ENCODE data around the gene LHPP.
"Not testable (repeated sequence)": the region's sequence is repeated elsewhere in the genome, so short reads cannot be mapped to it uniquely, and the experiment has no call there.

The LHPP gene

DNA sequence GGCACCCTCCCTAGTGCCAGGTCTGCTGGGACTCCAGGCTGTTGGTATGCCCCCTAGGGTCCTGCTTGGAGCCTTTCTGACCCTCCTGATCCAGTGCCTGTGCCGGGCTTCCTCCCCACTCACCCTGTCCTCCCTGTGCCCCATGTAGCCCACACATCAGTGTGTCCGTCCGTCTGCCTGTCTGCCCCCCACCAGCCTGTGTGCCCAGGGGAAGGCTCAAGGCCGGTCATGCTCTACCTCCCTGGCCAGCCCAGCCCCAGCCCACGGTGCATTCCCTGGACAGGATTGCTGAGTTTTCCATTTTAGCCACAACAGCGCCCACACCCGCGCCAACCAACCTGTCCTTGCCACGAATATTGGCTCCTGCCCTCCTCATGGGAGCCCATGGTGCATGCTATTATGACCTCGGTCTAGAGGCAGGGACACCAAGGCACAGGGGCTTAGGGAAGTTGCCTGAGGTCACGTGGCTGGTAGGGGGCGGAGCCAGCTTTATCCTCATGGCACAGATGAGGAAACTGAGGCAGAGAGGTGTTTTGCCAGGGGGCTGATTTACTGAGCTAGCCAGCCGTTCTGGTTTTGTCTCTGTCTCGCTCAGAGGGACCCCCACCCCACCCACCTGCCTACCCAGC lies 146.6 kb downstream of the LHPP start:
- H3K4me2 ChIP-seq (ENCODE audit: low read length), result no peak overlapping the region
- H3K36me3 ChIP-seq (ENCODE audit: insufficient read depth, low read length), result no peaks in the 10 kb centered on the region
- TF ChIP-seq, protein P1, sequence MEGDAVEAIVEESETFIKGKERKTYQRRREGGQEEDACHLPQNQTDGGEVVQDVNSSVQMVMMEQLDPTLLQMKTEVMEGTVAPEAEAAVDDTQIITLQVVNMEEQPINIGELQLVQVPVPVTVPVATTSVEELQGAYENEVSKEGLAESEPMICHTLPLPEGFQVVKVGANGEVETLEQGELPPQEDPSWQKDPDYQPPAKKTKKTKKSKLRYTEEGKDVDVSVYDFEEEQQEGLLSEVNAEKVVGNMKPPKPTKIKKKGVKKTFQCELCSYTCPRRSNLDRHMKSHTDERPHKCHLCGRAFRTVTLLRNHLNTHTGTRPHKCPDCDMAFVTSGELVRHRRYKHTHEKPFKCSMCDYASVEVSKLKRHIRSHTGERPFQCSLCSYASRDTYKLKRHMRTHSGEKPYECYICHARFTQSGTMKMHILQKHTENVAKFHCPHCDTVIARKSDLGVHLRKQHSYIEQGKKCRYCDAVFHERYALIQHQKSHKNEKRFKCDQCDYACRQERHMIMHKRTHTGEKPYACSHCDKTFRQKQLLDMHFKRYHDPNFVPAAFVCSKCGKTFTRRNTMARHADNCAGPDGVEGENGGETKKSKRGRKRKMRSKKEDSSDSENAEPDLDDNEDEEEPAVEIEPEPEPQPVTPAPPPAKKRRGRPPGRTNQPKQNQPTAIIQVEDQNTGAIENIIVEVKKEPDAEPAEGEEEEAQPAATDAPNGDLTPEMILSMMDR (IDR thresholded peaks at IDR 0.05; ENCODE audit: low read length), result no peak
- no peak for TF ChIP-seq EZH2 (IDR thresholded peaks at IDR 0.05; ENCODE audit: borderline replicate concordance, low read length)
- no peak overlapping the region for H3K9ac ChIP-seq (ENCODE audit: low read length)
- no peaks in the 10 kb centered on the region for H3K79me2 ChIP-seq (ENCODE audit: insufficient read depth, low read length)
- H3F3A ChIP-seq (ENCODE audit: insufficient read depth, low read length), result no peaks in the 10 kb centered on the region
- H3K27me3 ChIP-seq (ENCODE audit: insufficient read depth, low read length), result no peaks in the 10 kb centered on the region
- H3K4me3 ChIP-seq (ENCODE audit: low read depth, low read length, poor library complexity, severe bottlenecking), result no peak overlapping the region
- H3K27ac ChIP-seq (ENCODE audit: low read depth, low read length, poor library complexity, severe bottlenecking), result peak overlapping the region; percentile 97
- no peak overlapping the region for H2AFZ ChIP-seq (ENCODE audit: low read length)
- H4K20me1 ChIP-seq (ENCODE audit: insufficient read depth, low read length), result no peaks in the 10 kb centered on the region
- H3K9me3 ChIP-seq (ENCODE audit: low read length), result no peaks in the 10 kb centered on the region
- peaks cover 67% of the 10 kb centered on the region for H3K4me1 ChIP-seq (ENCODE audit: insufficient read depth, low read length, severe bottlenecking)
- no peaks in the 10 kb centered on the region for H3K9me2 ChIP-seq (ENCODE audit: low read depth, low read length)

DNA sequence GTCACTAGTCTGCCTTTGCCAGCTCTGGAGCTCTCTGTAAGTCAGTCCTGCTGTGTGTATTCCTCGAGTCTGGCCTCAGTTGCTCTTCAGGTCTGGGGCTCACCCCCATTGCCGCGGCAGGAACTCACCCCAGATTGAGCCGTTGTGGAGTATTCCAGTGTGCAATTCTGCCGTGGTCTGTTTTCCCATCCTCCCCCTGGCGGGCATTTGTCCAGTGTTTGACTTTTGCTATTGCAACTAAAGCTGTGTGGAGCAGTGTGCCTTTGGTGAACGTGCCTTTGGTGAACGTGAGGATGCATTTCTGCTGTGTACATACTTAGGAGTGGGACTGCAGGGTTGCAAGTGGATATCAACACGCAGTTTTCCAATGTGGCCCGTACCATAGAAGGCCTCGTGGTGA lies 148.1 kb downstream of the LHPP start:
- Histone ChIP-seq H3K4me3 (ENCODE audit: low read depth, low read length, poor library complexity, severe bottlenecking) (no peak overlapping the region), H3K4me1 (ENCODE audit: insufficient read depth, low read length, severe bottlenecking) (peaks cover 52% of the 10 kb centered on the region), H4K20me1 (ENCODE audit: insufficient read depth, low read length) (no peaks in the 10 kb centered on the region), H2AFZ (ENCODE audit: low read length) (no peak overlapping the region), H3K9me3 (ENCODE audit: low read length) (no peaks in the 10 kb centered on the region), H3K9me2 (ENCODE audit: low read depth, low read length) (no peaks in the 10 kb centered on the region), H3K79me2 (ENCODE audit: insufficient read depth, low read length) (no peaks in the 10 kb centered on the region), H3K4me2 (ENCODE audit: low read length) (no peak overlapping the region), H3K27ac (ENCODE audit: low read depth, low read length, poor library complexity, severe bottlenecking) (no peak overlapping the region), H3K36me3 (ENCODE audit: insufficient read depth, low read length) (no peaks in the 10 kb centered on the region), H3F3A (ENCODE audit: insufficient read depth, low read length) (no peaks in the 10 kb centered on the region), H3K9ac (ENCODE audit: low read length) (no peak overlapping the region), H3K27me3 (ENCODE audit: insufficient read depth, low read length) (no peaks in the 10 kb centered on the region)
- TF ChIP-seq, protein P1 (IDR thresholded peaks at IDR 0.05; ENCODE audit: low read length), result no peak; the same call in 1 of the 2 replicates
- TF ChIP-seq EZH2 (IDR thresholded peaks at IDR 0.05; ENCODE audit: borderline replicate concordance, low read length), result no peak

DNA sequence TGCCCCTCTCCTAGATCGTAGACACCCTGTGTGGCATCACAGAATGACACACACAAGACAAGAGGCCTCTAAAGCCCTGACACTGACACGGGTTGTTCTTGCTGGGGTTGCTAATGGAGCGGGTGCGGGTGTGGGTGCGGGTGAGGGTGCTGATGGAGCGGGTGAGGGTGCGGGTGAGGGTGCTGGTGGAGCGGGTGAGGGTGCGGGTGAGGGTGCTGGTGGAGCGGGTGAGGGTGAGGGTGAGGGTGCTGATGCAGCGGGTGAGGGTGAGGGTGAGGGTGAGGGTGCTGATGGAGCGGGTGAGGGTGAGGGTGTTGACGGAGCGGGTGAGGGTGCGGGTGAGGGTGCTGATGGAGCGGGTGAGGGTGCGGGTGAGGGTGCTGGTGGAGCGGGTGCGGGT lies 148.6 kb downstream of the LHPP start:
- H3K36me3 ChIP-seq (ENCODE audit: insufficient read depth, low read length); H3K79me2 ChIP-seq (ENCODE audit: insufficient read depth, low read length); H4K20me1 ChIP-seq (ENCODE audit: insufficient read depth, low read length); H3K9ac ChIP-seq (ENCODE audit: low read length); H3F3A ChIP-seq (ENCODE audit: insufficient read depth, low read length); H3K27ac ChIP-seq (ENCODE audit: low read depth, low read length, poor library complexity, severe bottlenecking); H3K4me3 ChIP-seq (ENCODE audit: low read depth, low read length, poor library complexity, severe bottlenecking); H3K9me2 ChIP-seq (ENCODE audit: low read depth, low read length); H2AFZ ChIP-seq (ENCODE audit: low read length); H3K27me3 ChIP-seq (ENCODE audit: insufficient read depth, low read length); H3K4me2 ChIP-seq (ENCODE audit: low read length); H3K9me3 ChIP-seq (ENCODE audit: low read length): not testable (repeated sequence)
- H3K4me1 ChIP-seq (ENCODE audit: insufficient read depth, low read length, severe bottlenecking), result peaks cover 47% of the 10 kb centered on the region

DNA sequence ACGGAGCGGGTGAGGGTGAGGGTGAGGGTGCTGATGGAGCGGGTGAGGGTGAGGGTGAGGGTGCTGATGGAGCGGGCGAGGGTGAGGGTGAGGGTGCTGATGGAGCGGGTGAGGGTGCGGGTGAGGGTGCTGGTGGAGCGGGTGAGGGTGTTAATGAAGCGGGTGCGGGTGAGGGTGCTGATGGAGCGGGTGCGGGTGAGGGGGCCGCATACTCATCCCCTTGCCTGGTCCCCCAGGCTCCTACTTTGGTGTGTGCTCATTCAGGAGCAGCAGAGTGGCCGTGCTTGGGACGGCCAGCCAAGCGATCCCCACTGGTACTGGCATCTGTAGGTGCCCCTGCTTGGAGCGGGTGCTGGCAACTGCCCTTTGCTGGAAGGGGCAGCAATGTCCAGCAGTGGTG lies 149.2 kb downstream of the LHPP start:
- H2AFZ ChIP-seq (ENCODE audit: low read length); H3K4me3 ChIP-seq (ENCODE audit: low read depth, low read length, poor library complexity, severe bottlenecking); H3K36me3 ChIP-seq (ENCODE audit: insufficient read depth, low read length); H3K79me2 ChIP-seq (ENCODE audit: insufficient read depth, low read length); H4K20me1 ChIP-seq (ENCODE audit: insufficient read depth, low read length); H3K9me3 ChIP-seq (ENCODE audit: low read length); H3F3A ChIP-seq (ENCODE audit: insufficient read depth, low read length); H3K9me2 ChIP-seq (ENCODE audit: low read depth, low read length); H3K27me3 ChIP-seq (ENCODE audit: insufficient read depth, low read length): not testable (repeated sequence)
- H3K4me1 ChIP-seq (ENCODE audit: insufficient read depth, low read length, severe bottlenecking), result peaks cover 41% of the 10 kb centered on the region
- H3K9ac ChIP-seq (ENCODE audit: low read length), result peak overlapping the region; percentile 48; the same call in 1 of the 2 replicates
- H3K4me2 ChIP-seq (ENCODE audit: low read length), result peak overlapping the region; percentile 43; the same call in 1 of the 2 replicates
- peak overlapping the region; percentile 93 for H3K27ac ChIP-seq (ENCODE audit: low read depth, low read length, poor library complexity, severe bottlenecking)
